Measurements from ENCODE around the gene RTP5.

- TF ChIP-seq CTCF (conservative IDR thresholded peaks at IDR 0.05; ENCODE audit: low read length) (no peak), EZH2phosphoT487 (IDR thresholded peaks at IDR 0.05; ENCODE audit: borderline replicate concordance) (no peak)
These were observed 6.0 kb upstream of the RTP5 start for GRCh38 chr2:241863536-241863954.

Data from Loucy (cell line).